ENCODE results near the gene PCDHA8.
"Not testable (repeated sequence)": the region's sequence is repeated elsewhere in the genome, so short reads cannot be mapped to it uniquely, and the experiment has no call there.

Gene PCDHA8

DNA sequence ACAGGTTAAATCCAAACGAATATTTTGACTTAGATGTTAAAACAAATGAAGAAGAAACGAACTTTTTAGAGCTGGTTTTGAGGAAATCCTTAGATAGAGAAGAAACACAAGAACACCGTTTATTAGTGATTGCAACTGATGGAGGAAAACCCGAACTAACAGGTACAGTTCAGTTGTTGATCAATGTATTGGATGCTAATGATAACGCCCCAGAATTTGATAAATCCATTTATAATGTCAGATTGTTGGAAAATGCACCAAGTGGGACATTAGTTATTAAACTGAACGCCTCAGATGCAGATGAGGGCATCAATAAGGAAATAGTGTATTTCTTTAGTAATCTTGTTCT lies 18.7 kb upstream of the PCDHA8 start:
- TF ChIP-seq, protein P1, sequence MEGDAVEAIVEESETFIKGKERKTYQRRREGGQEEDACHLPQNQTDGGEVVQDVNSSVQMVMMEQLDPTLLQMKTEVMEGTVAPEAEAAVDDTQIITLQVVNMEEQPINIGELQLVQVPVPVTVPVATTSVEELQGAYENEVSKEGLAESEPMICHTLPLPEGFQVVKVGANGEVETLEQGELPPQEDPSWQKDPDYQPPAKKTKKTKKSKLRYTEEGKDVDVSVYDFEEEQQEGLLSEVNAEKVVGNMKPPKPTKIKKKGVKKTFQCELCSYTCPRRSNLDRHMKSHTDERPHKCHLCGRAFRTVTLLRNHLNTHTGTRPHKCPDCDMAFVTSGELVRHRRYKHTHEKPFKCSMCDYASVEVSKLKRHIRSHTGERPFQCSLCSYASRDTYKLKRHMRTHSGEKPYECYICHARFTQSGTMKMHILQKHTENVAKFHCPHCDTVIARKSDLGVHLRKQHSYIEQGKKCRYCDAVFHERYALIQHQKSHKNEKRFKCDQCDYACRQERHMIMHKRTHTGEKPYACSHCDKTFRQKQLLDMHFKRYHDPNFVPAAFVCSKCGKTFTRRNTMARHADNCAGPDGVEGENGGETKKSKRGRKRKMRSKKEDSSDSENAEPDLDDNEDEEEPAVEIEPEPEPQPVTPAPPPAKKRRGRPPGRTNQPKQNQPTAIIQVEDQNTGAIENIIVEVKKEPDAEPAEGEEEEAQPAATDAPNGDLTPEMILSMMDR (IDR thresholded peaks at IDR 0.05; ENCODE audit: low read length, missing control alignments): no peak
- H3K4me3 ChIP-seq (replicated peaks; ENCODE audit: low read depth, low read length): no peak overlapping the region
- DNase-seq (ENCODE audit: low read depth): no peak

DNA sequence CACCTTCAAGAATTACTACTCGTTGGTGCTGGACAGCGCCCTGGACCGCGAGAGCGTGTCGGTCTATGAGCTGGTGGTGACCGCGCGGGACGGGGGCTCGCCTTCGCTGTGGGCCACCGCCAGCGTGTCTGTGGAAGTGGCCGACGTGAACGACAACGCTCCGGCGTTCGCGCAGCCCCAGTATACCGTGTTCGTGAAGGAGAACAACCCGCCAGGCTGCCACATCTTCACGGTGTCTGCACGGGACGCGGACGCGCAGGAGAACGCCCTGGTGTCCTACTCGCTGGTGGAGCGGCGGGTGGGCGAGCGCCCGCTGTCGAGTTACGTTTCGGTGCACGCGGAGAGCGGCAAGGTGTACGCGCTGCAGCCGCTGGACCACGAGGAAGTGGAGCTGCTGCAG lies 18.0 kb upstream of the PCDHA8 start:
- DNase-seq (ENCODE audit: low read depth); H3K4me3 ChIP-seq (replicated peaks; ENCODE audit: low read depth, low read length): not testable (repeated sequence)

DNA sequence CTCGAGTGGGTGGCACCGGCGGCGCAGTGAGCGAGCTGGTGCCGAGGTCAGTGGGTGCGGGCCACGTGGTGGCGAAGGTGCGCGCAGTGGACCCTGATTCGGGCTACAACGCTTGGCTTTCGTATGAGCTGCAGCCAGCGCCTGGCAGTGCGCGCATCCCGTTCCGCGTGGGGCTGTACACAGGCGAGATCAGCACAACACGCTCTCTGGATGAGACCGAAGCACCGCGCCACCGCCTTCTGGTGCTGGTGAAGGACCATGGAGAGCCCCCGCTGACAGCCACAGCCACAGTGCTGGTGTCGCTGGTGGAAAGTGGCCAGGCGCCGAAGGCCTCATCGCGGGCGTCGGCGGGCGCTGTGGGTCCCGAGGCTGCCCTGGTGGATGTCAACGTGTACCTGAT lies 17.5 kb upstream of the PCDHA8 start:
- H3K4me3 ChIP-seq (replicated peaks; ENCODE audit: low read depth, low read length): no peak overlapping the region
- DNase-seq (ENCODE audit: low read depth): no peak
- TF ChIP-seq, protein P1 (IDR thresholded peaks at IDR 0.05; ENCODE audit: low read length, missing control alignments): no peak

DNA sequence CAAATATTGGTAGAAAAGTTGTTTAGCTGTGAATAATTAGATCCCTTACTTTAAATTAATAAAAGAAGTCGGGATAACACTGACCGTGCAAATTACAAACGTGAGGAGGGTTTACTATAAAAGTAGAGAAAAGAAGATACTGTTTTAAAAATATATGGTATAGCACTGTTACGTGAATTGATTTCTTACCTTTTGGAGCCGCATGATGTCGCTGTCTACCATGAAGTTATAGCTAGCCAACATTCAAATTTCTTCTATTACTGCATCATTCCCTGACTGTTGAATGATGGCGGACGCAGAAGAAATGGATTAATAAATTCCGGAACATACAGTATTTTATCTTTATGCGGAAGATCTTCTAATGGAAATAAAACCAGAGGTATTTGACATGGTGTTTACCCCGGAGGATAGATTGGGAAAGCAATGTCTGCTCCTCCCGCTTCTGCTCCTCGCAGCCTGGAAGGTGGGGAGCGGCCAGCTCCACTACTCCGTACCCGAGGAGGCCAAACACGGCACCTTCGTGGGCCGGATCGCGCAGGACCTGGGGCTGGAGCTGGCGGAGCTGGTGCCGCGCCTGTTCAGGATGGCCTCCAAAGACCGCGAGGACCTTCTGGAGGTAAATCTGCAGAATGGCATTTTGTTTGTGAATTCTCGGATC lies 13.2 kb upstream of the PCDHA8 start, which contains the start of gene PCDHA6:
Gene PCDHA6, plus strand, starts transcription at position 257 of the 658 bp plus-strand sequence. Its CDS starts 132 bp downstream, at position 389.
- peak; percentile 7 for DNase-seq (ENCODE audit: low read depth)
- H3K4me3 ChIP-seq (replicated peaks; ENCODE audit: low read depth, low read length): peak within 1 kb of the TSS; percentile 12
- TF ChIP-seq, protein P1 (IDR thresholded peaks at IDR 0.05; ENCODE audit: low read length, missing control alignments): no peak

DNA sequence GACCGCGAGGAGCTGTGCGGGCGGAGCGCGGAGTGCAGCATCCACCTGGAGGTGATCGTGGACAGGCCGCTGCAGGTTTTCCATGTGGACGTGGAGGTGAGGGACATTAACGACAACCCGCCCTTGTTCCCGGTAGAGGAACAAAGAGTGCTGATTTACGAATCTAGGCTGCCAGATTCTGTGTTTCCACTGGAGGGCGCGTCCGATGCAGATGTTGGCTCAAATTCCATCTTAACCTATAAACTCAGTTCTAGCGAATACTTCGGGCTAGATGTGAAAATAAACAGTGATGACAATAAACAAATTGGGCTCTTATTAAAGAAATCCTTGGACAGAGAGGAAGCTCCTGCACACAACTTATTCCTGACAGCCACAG lies 12.6 kb upstream of the PCDHA8 start:
- no peak overlapping the region for H3K4me3 ChIP-seq (replicated peaks; ENCODE audit: low read depth, low read length)
- DNase-seq (ENCODE audit: low read depth): no peak
- TF ChIP-seq, protein P1 (IDR thresholded peaks at IDR 0.05; ENCODE audit: low read length, missing control alignments): no peak

DNA sequence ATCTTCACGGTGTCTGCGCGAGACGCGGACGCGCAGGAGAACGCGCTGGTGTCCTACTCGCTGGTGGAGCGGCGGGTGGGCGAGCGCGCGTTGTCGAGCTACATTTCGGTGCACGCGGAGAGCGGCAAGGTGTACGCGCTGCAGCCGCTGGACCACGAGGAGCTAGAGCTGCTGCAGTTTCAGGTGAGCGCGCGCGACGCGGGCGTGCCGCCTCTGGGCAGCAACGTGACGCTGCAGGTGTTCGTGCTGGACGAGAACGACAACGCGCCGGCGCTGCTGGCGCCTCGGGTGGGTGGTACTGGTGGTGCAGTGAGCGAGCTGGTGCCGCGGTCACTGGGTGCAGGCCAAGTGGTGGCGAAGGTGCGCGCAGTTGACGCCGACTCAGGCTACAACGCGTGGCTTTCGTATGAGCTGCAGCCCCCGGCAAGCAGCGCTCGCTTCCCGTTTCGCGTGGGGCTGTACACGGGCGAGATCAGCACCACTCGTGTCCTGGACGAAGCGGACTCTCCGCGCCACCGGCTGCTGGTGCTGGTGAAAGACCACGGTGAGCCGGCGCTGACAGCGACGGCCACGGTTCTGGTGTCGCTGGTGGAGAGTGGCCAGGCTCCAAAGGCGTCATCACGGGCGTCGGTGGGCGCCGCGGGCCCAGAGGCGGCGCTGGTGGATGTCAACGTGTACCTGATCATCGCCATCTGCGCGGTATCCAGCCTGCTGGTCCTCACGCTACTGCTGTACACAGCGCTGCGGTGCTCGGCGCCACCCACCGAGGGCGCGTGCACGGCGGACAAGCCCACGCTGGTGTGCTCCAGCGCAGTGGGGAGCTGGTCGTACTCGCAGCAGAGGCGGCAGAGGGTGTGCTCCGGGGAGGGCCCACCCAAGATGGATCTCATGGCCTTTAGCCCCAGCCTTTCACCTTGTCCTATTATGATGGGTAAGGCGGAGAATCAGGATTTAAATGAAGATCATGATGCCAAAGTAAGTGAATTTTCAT lies 11.2 kb upstream of the PCDHA8 start:
- DNase-seq (ENCODE audit: low read depth); H3K4me3 ChIP-seq (replicated peaks; ENCODE audit: low read depth, low read length): not testable (repeated sequence)

DNA sequence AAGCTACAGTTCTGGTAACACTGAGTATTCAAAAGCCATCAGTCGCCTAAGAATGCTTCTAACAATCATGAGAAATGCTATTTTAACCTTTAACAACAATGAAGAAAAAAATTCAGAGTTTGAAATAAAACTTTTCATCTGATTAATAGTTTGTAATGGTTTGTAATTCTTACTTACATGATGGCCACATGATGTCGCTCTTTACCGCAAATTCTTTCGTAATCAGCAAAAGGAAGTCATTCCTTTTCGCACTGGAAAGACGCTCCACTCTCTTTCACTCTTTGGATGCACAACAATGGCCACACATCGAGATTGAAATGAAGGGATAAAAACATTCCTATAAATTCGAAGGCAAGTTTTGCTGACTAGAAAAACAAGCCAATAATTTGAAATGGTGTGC lies 7.0 kb upstream of the PCDHA8 start, which contains the start of gene PCDHA7:
Gene PCDHA7, plus strand, starts transcription at position 277 of the 400 bp plus-strand sequence. Its CDS starts 115 bp downstream, at position 392.
- TF ChIP-seq, protein P1 (IDR thresholded peaks at IDR 0.05; ENCODE audit: low read length, missing control alignments): peak; percentile 13
- H3K4me3 ChIP-seq (replicated peaks; ENCODE audit: low read depth, low read length): peak within 1 kb of the TSS; percentile 31
- peak; percentile 40 for DNase-seq (ENCODE audit: low read depth)

DNA sequence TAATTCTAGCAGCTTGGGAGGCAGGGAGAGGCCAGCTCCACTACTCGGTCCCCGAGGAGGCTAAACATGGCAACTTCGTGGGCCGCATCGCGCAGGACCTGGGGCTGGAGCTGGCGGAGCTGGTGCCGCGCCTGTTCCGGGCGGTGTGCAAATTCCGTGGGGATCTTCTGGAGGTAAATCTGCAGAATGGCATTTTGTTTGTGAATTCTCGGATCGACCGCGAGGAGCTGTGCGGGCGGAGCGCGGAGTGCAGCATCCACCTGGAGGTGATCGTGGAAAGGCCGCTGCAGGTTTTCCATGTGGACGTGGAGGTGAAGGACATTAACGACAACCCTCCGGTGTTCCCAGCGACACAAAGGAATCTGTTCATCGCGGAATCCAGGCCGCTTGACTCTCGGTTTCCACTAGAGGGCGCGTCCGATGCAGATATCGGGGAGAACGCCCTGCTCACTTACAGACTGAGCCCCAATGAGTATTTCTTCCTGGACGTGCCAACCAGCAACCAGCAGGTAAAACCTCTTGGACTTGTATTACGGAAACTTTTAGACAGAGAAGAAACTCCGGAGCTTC lies 6.5 kb upstream of the PCDHA8 start:
- H3K4me3 ChIP-seq (replicated peaks; ENCODE audit: low read depth, low read length): peak overlapping the region; percentile 31

More for the DNA sequence above, 6.5 kb upstream of the PCDHA8 start:
- DNase-seq (ENCODE audit: low read depth): not testable (repeated sequence)
